ENCODE measurements around the gene LPIN1.
A peak's percentile ranks its signal among the peaks of the same experiment; 100 is the strongest.
"Not testable (repeated sequence)": the region's sequence is repeated elsewhere in the genome, so short reads cannot be mapped to it uniquely, and the experiment has no call there.

Gene LPIN1

DNA sequence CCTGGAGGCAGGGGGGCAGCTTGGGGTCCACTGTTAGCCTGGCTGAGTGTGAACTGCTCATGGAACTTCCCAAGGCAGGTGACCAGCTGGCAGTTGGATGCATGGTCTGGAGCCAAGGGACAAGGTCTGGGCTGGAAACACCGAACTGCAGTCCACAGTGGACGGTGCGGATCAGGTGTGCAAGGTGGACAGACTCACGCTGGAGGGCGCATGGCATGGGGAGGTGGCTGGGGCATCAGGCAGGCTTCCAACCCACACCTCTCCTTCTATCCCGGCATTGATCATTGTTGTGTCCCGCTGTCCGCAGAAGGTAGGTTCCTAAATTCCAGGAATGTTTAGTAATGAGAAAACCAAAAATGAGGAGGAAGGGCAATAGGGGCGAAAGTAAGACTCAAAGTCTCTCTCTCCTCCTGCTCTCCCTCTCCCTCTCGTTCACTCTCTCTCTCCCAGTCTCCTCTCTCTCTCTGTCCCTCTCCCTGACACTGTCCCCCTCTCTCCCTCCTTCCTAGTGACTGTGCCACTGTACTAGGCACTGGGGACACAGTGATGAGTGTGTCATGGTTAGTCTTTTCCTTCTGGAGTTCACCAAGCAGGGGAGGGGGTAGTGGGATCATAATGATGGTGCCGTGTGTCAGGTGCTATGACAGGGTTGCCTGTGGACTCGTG, 30.3 kb upstream of the LPIN1 start:
- no peak for DNase-seq (ENCODE audit: low spot score)

DNA sequence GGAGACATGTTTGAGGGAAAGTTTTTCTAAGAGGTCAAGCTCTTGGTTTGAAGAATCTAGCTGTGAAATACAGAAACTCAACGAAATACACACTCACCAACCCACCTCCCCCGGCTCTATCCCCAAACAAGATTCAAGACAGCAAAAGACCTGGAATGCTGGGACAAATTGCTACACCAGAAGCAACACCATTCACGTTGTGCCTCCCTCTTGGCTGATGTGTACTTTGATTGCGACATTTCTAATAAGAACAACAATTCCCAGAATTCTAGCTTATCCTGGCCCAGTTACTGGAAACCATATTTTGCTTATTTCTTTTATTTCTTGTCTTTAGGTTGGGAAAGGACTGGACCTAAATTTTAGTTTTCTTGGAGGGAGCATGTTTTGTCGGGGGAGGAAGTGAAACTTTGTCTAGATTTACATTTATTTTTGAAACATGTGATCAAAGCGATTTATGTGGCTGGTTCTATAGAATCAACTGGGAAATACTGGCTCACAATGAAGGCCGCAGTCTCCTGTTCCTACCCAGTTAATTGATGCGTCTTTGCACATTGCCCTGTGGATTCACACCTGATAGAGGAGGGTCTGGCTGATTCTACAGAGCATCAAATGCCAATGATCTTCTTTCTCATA, 29.6 kb upstream of the LPIN1 start:
- no peak for DNase-seq (ENCODE audit: low spot score)

DNA sequence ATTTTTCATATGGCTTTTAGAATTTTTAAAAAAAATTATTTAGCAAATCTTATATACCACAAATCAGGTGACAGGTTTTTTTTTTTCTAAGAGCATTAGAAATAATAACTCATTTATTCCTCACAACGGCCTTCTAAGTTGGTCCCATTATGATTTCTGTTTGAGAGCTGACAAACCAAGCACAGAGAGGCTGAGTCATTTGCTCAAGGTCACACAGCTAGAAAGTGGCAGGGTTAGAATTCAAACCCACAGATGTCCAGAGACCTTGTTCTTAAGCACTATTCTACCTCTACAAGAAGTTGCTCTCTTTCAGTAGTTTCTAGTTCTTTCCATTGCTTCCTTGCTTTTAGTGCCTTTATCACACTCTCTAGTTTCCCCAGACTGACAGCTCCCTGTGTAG, 28.8 kb upstream of the LPIN1 start:
- no peak for DNase-seq (ENCODE audit: low spot score)

DNA sequence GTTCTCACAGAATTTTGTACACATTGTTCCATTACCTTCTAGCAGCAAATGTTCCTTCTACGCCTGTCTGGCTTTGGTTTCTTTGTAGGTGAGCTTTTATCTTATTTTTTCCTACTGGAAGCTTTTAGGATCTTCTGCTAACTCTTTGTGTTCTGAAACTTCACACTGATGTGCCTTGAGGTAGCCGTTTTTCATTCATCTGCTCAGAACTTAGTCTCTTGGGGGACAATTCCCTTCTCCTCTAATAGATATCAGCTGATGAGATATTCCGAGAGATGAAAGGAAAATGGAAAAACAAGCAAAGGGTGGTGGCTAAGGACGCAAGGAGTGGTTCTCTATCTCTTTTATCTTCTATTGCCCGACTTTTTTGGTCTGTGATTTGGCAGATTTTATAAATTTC, 27.8 kb upstream of the LPIN1 start:
- no peak for DNase-seq (ENCODE audit: low spot score)

DNA sequence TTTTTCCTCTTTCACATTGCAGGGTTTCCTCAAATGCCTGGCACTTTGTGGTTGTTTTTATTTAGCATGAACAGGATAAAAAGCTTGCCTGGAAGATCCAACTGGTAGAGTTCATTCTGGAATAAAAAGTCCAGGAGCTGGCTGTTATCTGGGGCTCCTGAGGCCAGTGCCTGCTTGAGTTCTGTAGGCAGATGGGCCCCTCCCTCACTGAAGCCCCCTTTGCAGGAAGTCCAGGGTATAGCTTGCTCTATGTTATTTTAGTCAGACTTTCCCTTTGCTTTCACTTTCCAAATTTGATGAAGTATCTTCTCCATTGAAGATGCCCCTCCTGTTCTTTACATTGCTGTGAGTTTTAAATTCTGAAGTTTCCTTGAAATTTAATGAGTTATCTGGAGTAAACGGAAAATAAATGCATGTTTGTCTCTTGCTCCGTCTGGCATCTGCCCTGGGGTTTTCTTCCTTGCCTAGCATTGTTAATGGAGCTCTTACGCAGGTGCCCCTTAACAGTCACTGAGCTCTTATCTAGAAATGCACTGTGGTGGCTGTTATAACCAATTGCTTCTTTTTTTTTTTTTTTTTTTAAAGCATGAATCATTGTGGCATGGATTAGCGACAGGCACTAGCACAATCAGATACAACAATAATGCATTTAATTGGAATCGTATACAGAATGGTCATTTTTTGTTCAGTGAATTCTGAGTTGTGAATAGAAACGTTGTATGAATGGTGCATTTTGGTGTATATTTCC, 27.0 kb upstream of the LPIN1 start:
- DNase-seq (ENCODE audit: low spot score), result no peak

DNA sequence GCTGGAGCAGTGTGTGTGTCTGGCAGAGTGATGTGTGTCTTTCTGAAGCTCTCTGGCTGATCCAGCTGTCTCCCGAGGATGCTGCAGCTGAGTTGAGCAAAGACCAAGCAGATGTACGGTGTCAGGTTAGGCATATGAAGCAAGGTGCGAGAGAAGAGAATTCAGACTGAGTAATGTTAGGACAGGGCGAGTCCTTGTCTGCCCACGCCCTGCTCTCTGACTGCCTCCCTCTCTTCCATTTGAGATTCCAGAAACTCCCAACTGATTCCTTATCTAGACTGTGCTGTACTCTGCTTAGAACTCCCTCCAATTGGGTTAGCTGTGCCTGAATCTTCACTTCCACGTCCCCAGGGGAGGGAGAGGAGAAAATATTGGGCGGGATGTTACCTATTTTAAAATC, 25.7 kb upstream of the LPIN1 start:
- no peak for DNase-seq (ENCODE audit: low spot score)

DNA sequence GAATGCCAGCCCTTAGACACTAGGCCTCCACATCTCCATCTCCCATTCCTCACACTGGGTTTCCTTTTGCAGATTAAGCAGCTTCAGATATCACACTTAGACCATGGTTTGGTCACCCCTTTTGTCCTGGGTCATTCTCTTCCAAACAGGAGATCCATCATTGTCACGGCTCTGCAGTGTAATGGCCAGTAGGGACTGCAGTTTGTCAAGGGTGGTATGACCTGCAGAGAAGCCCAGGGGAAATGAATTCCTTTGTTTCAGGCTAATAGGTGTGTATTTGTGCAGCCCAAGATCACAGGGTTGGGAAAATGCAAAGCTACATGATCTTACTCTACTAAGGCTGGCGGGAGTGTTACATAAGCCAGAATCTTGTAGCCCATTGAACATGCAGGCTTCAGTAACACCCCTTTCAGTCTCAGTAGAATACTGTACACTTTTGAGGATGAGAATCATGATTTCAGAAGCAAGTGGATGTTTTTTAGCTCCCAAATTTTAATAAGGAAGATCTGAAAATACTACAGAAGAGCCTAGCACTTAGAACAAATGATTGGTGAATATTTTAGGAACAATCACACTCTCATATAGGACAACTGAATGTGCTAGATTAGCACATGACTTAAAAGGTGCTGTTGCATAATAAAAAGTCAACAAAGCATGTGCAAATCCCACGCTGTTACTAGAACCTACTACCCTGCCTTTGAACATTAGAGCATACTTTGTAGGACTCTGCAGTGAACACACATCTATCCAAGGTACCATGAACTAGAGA, 24.0 kb upstream of the LPIN1 start:
- no peak for DNase-seq (ENCODE audit: low spot score)

DNA sequence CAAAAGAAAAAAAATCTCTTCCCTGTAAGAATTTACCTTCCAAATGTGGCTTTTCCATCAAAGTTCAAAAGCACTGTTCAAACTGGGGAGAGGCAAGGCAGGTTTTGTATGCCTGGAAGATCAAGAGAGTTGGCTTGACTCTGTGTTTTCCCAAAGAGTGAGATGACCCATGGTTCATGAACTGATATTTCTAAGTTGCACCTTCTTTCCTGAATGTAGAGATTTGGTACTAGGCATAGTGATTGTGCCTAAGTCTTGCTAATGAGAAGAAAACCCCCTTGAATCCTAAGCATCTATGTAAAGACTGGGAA, 23.4 kb upstream of the LPIN1 start:
- no peak for DNase-seq (ENCODE audit: low spot score)

DNA sequence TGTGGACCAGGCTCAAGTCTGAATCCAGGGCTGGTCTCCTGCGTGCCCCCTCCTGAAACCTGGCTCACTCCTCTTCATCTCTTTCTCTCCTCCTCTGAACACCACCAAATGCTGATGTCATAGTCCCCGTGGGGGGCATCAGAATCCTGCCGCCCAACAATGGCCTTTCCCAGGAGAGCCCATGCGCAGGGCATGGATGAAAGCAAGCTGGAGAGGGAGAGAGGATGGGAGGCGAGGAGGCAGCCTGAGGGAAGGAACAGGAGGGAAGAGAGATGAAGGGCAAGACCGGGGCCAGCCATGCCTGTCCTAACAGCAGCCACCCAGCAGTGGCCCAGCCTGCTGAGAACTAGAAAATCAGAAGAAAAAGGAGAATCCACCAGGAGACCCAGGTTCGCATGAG, 22.3 kb upstream of the LPIN1 start:
- no peak for DNase-seq (ENCODE audit: low spot score)

DNA sequence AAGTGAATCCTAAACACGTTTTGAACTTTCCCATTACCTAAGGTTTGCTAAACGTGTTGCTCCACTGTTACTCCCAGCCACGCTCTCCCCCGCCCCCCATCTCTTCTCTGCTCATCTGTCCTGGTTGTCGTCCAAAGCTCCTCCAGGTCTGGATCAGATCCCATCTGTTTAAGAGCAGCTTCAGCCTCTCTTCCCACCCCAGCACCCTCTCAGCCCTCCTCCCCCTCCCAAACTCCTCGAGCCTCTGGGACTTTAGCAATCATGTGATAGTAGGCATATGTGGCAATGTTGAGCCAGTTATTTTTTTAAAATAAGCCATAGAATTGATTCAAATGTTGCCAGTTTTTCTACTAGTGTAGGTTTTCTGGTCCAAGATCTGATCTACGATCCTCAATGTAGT, 20.0 kb upstream of the LPIN1 start:
- DNase-seq (ENCODE audit: low spot score), result no peak

DNA sequence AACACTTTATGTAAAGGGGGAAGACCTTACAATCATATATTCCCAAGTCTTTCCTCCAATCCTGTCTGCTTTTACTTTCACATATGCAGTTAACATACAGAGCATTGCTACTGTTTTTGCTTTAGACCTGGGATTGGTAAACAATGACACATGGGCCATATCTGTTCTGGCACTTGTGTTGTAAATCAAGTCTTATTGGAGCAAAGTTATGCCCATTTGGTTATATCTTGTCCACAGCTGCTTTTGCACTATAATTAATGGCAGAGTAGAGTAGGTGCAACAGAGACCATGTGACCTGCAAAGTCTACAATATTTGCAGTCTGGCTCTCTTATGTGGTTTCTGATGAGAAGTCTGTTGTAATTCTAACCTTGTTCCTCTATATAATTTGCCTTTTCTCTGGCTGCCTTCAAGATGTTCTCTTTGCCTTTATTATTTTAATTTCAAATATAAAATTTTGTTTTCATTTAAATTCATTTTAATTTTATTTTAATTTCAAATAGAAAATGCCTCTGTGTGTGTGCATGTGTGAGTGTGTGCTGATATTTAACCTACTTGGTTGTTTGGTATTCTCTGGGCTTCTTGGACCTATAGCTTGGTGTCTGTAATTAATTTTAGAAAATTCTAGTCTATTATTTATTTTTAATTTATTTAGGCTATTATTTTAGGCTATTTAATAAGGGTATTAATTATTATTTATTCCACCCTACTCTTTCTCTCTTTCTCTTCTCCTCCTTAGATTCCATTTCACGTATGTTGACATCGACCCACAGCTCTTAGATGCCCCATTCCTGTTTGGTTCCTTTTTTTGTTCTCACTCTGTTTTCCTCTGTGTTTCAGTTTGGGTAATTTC, 16.8 kb upstream of the LPIN1 start:
- DNase-seq (ENCODE audit: low spot score), result no peak

DNA sequence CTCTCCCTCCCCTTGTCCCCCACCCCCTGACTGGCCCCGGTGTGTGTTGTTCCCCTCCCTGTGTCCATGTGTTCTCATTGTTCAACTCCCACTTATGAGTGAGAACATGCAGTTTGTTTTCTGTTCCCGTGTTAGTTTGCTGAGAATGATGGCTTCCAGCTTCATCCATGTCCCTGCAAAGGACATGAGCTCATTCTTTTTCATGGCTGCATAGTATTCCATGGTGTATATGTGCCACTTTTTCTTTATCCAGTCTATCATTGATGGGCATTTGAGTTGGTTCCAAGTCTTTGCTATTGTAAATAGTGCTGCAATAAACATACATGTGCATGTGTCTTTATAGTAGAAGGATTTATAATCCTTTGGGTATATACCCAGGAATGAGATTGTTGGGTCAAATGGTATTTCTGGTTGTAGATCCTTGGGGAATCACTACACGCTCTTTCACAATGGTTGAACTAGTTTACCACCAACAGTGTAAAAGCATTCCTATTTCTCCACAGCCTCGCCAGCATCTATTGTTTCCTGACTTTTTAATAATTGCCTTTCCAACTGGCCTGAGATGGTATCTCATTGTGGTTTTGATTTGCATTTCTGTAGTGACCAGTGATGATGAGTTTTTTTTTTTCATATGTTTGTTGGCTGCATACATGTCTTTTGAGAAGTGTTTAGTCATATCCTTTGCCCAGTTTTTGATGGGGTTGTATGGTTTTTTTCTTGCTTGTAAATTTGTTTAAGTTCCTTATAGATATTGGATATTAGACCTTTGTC, 15.0 kb upstream of the LPIN1 start:
- DNase-seq (ENCODE audit: low spot score), result not testable (repeated sequence)

DNA sequence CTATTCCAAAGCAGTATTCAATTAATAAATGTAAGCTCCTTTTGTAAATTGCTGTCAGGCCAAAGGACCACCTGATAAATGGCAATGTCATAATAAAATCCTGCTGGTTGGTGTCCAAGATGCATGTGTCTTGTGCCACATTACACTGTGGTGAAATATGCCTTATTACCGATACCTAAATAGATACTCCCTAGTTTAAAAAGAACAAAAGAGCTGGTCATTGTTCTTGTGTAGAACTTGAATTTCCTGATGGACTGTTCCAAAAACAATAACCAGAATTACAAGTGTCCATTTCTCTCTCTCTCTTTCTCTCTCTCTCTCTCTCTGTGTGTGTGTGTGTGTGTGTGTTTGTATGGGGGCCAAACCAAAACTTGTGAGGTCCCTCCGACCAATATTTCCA, 13.8 kb upstream of the LPIN1 start:
- no peak for DNase-seq (ENCODE audit: low spot score)

DNA sequence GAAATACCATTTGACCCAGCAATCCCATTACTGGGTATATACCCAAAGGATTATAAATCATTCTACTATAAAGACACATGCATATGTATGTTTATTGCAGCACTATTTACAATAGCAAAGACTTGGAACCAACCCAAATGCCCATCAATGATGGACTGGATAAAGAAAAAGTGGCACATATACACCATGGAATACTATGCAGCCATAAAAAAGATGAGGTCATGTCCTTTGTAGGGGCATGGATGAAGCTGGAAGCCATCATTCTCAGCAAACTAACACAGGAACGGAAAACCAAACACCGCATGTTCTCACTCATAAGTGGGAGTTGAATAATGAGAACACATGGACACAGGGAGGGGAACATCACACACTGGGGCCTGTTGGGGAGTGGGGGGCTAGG, 8.6 kb upstream of the LPIN1 start:
- DNase-seq (ENCODE audit: low spot score), result not testable (repeated sequence)

DNA sequence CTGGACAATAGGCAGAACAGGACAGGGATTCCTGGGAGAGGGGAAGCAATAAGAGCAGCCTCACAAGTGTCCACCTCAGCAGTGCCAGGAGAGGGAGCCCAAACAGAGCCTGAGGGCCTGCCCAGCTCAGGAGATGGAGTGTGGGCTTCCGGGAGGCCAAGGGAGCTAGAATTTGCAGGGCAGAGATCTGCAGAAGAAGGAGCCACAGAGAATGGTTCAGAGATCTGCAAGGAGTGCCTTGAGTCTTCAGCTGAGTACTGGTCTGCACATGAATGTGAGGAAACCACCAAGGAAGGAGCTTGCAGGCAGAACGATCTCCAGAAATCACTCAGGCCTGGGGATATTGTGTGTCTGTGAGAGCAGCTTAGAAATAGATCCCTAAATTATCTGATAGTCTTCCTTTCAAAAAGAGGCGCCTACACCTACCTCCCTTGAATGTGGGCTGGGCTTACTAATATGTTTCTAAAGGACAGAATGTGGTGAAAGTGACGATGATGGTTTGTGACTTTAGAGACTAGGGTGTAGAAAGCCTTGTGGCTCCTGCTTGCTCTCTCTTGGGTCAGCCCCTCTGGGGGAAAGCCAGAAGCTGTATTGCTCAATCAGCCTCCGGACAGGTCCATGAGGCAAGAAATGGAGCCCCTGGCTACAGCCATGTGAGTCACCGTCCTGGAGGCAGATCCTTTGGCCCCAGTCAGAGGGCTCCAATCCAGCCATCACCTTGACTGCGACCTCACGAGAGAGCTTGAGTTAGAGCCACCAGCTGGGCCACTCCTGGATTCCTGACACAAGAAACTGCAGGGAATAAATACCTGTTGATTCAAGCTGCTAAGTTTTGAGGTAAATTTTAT, 7.6 kb upstream of the LPIN1 start:
- no peak for DNase-seq (ENCODE audit: low spot score)

DNA sequence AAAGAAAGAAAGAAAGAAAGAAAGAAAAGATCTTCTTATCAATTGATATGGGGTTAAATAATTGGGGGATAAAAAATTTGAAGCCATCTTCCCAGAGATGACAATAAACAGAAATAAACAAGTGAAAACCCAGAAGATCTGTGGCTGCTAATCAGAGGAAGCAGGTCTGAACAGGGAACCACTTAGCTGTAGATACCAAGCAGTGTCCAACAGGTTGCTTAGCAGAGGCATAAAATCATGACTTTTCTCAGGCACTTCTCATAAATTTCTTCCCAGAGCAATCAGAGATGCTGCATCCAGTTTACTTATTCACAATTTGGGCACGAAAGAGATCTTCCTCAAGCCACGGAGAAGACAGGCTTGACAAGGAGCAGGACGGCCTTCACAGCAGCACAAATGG, 5.7 kb upstream of the LPIN1 start:
- no peak for DNase-seq (ENCODE audit: low spot score)

DNA sequence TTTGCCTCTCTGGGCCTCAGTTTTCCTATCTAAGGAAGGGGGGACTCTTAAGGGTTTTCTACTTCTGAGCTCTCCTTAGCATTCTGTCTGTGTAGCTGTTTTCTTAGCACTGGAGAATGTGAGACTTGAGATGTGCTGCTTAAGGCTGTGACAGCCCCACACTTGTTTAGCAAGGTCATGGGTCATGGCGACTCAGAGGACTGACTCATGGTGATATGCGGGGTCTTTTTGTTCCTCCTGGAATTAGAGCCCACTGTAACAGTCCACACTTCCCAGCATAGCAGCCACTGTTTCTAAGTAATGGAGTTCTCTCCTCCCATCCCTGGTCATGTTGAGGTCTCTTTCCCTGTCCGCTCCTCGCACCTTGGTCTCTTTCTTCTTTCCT, 4.1 kb upstream of the LPIN1 start:
- no peak for DNase-seq (ENCODE audit: low spot score)

DNA sequence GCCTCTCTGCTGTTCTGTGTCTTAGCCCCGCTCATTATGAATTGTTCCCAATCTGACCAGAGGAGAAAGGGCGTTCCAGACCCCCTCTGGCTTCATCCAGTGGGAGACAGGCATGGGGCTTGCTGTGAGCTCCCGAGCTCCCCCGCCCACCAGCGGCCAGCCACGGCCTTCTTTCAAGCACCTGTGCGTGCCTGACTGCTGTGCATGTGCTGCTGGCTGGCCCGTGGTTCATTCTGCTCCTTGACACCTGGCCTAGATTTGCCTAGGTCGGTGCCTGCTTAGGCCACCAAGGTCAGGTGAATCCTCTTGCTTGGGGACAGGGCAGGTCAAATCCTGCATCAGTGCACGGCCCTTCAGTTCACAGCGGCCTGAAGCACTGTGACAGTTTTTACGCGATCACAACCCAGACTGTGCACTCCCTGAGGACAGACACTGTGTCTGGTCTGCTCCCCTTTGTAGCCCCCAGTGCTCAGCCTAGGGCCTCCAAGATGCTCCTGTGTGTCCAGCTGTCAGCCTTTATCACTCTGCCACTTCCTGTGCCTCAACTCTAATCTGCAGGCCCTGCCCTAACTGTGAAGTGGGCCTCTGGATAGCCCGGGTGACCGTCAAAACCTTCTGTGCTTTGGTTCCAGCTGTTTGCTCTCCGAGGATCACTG, 3.6 kb upstream of the LPIN1 start:
- DNase-seq (ENCODE audit: low spot score), result peak; percentile 18

DNA sequence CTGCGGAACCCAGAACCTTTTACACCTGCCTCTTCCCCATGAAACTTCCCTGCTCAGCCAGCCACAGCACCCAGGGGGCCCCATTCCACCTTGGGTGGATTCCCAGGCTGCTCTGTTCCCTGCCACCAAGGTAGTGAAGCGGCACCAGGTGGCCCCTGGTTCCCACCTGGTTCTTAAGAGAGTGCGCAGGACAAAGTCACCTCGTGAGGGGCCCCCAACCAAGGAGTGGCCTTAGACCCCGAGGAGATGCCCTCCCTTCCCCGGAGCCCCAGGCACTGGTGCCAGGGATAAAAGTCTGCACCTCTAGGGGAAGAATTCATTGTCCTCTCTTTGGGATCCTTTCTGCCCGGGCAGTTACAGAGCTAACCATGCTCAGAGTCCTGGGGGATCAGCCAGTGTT, 3.1 kb upstream of the LPIN1 start:
- no peak for DNase-seq (ENCODE audit: low spot score)
